ENCODE data around the gene RGS17. TPM values are rescaled to one million over a fixed set of nuclear protein-coding genes. Genes with fewer than 3 reads are reported as not detected.
"Not testable (repeated sequence)": the region's sequence is repeated elsewhere in the genome, so short reads cannot be mapped to it uniquely, and the experiment has no call there.

RGS17 gene
- total RNA-seq, 8 experiments from 2014 or later = 1.2 to 20.0 (median 11.4) TPM

GRCh38 chr6:153111082-153111481, 20.0 kb downstream of the RGS17 start:
- H3K27ac ChIP-seq; H3K4me1 ChIP-seq (replicated peaks in 1 of 2); ATAC-seq (replicated peaks in 6 of 8); H3K4me3 ChIP-seq; in situ Hi-C loops (cut with MboI; ENCODE audit: low pct_unique_long_range_greater_than_20kb in 2 of 9, low sequenced_read_pairs in 9 of 9, unreplicated experiment in 9 of 9): not testable (repeated sequence)
- 0 to 100% (median 84%) methylated on average over 1 to 6 of the region's 9 CpGs; no CpG with 5 or more reads in 6 of the 10 experiments for WGBS, 10 experiments

- 92 to 100% (median 97%) methylated on average over 1 to 9 of the region's 11 CpGs; no CpG with 5 or more reads in 6 of the 10 experiments for WGBS, 10 experiments
- H3K4me1 ChIP-seq (replicated peaks in 1 of 2); in situ Hi-C loops (cut with MboI; ENCODE audit: low pct_unique_long_range_greater_than_20kb in 2 of 9, low sequenced_read_pairs in 9 of 9, unreplicated experiment in 9 of 9); H3K4me3 ChIP-seq; ATAC-seq (replicated peaks in 6 of 8); H3K27ac ChIP-seq: not testable (repeated sequence)
Observed at GRCh38 chr6:153110612-153111011, 20.5 kb downstream of the RGS17 start.

DNA sequence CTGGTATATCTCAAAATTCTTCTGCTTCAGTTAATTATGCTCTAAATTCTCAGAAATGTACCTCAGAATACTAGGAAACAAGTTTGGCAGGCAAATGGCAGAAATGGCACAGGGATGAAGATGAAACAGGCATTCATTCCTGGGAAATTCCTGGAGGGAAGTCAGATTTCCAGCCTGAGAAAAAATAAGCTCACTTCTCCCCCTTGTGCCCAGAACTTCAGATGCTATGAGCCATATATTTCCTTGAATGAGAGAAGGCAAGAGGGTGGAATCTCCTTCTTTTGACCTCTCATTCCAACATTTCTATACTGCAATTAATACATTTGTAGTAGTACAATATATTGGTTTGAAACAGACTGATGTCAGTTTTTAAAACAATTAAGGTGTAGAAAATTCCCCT, 22.8 kb downstream of the RGS17 start:
- H3K4me3 ChIP-seq = no peak overlapping the region
- peak in 3 of 8 experiments; percentile 37 to 39 (median 39) for ATAC-seq (replicated peaks in 6 of 8)
- H3K4me1 ChIP-seq (replicated peaks in 1 of 2) = peaks cover 4 to 6% of the 10 kb centered on the region in 2 donors
- no peak overlapping the region for H3K27ac ChIP-seq
- in situ Hi-C loops (cut with MboI; ENCODE audit: low pct_unique_long_range_greater_than_20kb in 2 of 9, low sequenced_read_pairs in 9 of 9, unreplicated experiment in 9 of 9) = no loop called here

DNA sequence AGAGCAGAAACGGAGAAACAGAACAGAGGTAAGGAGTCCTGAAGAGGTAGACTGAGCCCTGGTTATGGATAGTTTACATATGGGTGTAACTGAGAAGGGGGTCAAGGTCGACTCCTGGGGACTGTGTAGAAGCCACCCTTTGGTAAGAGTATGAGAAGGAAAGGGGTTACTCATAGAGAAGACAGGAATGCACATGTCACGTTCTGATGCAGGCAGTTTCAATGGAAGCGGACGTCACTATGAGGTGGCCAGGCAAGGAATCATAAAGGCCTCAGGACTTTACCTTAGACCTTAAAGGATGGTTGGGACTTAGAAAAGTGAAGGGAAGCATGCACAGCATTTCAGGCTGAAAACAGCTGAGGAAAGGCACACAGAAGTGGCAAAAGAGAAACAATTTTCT, 25.1 kb downstream of the RGS17 start:
- Histone ChIP-seq H3K4me1 (replicated peaks in 1 of 2) (peaks cover 12 to 15% of the 10 kb centered on the region in 2 donors), H3K27ac (no peak overlapping the region), H3K4me3 (no peak overlapping the region)
- WGBS, 10 experiments = 75 to 100% (median 90%) methylated on average over 2 to 4 of the region's 5 CpGs; no CpG with 5 or more reads in 1 of the 10 experiments
- no peak for ATAC-seq (replicated peaks in 6 of 8)
- in situ Hi-C loops (cut with MboI; ENCODE audit: low pct_unique_long_range_greater_than_20kb in 2 of 9, low sequenced_read_pairs in 9 of 9, unreplicated experiment in 9 of 9) = no loop called here

- in situ Hi-C loops (cut with MboI; ENCODE audit: low pct_unique_long_range_greater_than_20kb in 2 of 9, low sequenced_read_pairs in 9 of 9, unreplicated experiment in 9 of 9) = no loop called here
- peaks cover 12 to 15% of the 10 kb centered on the region in 2 donors for H3K4me1 ChIP-seq (replicated peaks in 1 of 2)
- no peak overlapping the region for H3K4me3 ChIP-seq
- no peak overlapping the region for H3K27ac ChIP-seq
- no peak for ATAC-seq (replicated peaks in 6 of 8)
- WGBS, 10 experiments = 57 to 100% (median 84%) methylated on average over 2 to 4 of the region's 4 CpGs
Observed at GRCh38 chr6:153104220-153104619, 26.9 kb downstream of the RGS17 start.

GRCh38 chr6:153103319-153103655, 27.8 kb downstream of the RGS17 start:
- WGBS, 10 experiments = 33 to 94% (median 79%) methylated on average over 2 to 6 of the region's 6 CpGs; no CpG with 5 or more reads in 2 of the 10 experiments
- Histone ChIP-seq H3K4me1 (replicated peaks in 1 of 2) (peaks cover 12 to 15% of the 10 kb centered on the region in 2 donors), H3K4me3 (no peak overlapping the region), H3K27ac (no peak overlapping the region)
- in situ Hi-C loops (cut with MboI; ENCODE audit: low pct_unique_long_range_greater_than_20kb in 2 of 9, low sequenced_read_pairs in 9 of 9, unreplicated experiment in 9 of 9) = no loop called here
- ATAC-seq (replicated peaks in 6 of 8) = peak in 6 of 8 experiments; percentile 32 to 97 (median 60)

DNA sequence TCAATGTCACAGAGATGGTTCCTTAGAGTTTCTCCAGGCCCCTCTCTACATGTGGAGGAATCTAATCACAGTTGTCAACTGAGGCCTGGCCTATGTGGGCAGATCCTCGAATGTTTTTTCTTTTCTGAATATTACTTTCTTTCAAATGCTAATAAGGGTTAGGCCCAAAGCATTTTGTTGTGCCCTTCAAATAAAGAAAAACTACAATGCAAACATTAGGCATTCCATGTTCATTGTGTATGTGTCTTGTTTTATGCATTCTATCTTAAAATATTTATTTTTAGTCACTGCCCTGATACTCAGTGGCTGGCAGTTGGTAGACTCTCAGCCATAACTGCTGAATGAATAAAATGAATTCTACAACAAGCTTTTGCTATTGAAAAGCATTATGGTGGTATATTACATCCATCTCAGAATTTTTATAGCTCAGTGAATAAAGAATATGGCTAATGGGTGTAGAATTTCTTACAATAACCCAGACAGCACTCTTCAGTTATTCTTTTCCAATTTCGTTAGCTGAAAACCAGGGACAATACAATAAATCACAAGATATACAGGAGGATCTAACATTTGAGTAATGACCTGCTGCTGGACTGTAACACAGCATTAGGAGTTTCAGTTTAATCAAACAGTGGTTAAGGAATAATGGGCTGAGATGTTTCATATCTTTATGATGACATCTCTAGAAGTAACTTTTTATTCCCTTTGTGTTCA, 28.3 kb downstream of the RGS17 start:
- peaks cover 12 to 15% of the 10 kb centered on the region in 2 donors for H3K4me1 ChIP-seq (replicated peaks in 1 of 2)
- H3K27ac ChIP-seq = no peak overlapping the region
- peak in 6 of 8 experiments; percentile 21 to 69 (median 50) for ATAC-seq (replicated peaks in 6 of 8)
- 21 to 88% (median 52%) methylated on average over 1 to 2 of the region's 2 CpGs; no CpG with 5 or more reads in 1 of the 10 experiments for WGBS, 10 experiments
- in situ Hi-C loops (cut with MboI; ENCODE audit: low pct_unique_long_range_greater_than_20kb in 2 of 9, low sequenced_read_pairs in 9 of 9, unreplicated experiment in 9 of 9) = no loop called here
- no peak overlapping the region for H3K4me3 ChIP-seq

GRCh38 chr6:153101461-153101860, 29.6 kb downstream of the RGS17 start:
- ATAC-seq (replicated peaks in 6 of 8) = no peak
- Histone ChIP-seq H3K4me3 (no peak overlapping the region), H3K4me1 (replicated peaks in 1 of 2) (peaks cover 12 to 15% of the 10 kb centered on the region in 2 donors), H3K27ac (no peak overlapping the region)
- 88 to 100% (median 100%) methylated on average over 1 to 5 of the region's 5 CpGs; no CpG with 5 or more reads in 2 of the 10 experiments for WGBS, 10 experiments
- in situ Hi-C loops (cut with MboI; ENCODE audit: low pct_unique_long_range_greater_than_20kb in 2 of 9, low sequenced_read_pairs in 9 of 9, unreplicated experiment in 9 of 9) = no loop called here

- Histone ChIP-seq H3K4me3 (no peak overlapping the region), H3K27ac (no peak overlapping the region), H3K4me1 (replicated peaks in 1 of 2) (peaks cover 12 to 15% of the 10 kb centered on the region in 2 donors)
- in situ Hi-C loops (cut with MboI; ENCODE audit: low pct_unique_long_range_greater_than_20kb in 2 of 9, low sequenced_read_pairs in 9 of 9, unreplicated experiment in 9 of 9) = no loop called here
- no peak for ATAC-seq (replicated peaks in 6 of 8)
- 79 to 100% (median 99%) methylated on average over 2 to 3 of the region's 3 CpGs for WGBS, 10 experiments
Observed at GRCh38 chr6:153099636-153100035, 31.4 kb downstream of the RGS17 start.

DNA sequence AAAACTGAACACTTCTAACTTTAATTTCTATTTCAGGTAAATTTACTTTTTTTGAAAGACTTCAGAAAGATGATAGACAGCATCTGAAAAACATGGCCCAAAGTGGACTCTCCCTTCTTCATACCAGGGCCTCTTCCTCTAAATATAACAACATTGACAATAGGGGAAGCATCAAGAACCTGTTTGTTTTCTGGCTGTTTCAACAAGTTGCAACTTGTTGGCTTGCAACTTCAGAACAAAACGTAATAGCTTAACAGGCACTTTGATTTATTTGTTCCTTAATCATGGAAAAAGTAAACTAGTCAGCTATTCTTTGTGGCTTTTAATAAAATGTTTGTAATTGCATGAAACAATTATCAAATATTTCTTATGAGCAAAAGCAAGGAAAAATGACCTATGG, 34.3 kb downstream of the RGS17 start:
- ATAC-seq (replicated peaks in 6 of 8) = no peak
- H3K4me1 ChIP-seq (replicated peaks in 1 of 2) = no peaks in the 10 kb centered on the region
- H3K27ac ChIP-seq = no peak overlapping the region
- no peak overlapping the region for H3K4me3 ChIP-seq
- 25 to 100% (median 67%) methylated on average over 1 of the region's 1 CpG for WGBS, 10 experiments
- in situ Hi-C loops (cut with MboI; ENCODE audit: low pct_unique_long_range_greater_than_20kb in 2 of 9, low sequenced_read_pairs in 9 of 9, unreplicated experiment in 9 of 9) = no loop called here

DNA sequence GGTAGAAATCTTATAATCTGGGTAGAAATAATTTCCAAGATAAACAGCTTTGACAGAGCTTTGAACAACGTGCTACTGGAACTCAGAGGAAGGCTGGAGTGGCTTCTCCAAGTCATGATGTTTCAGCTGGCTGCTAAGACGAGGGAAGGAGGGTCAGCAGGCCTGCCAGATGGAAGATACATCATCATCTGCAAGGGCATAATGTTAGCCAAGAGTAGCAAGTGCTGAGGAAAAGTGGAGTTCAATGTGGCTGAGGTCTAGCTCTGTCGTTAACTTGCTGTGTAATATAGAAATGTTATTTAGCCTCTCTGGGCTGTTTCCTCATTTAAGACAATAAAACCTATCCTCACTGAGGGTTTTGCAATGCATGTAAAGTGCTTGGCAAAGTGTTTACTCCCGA, 35.1 kb downstream of the RGS17 start:
- in situ Hi-C loops (cut with MboI; ENCODE audit: low pct_unique_long_range_greater_than_20kb in 2 of 9, low sequenced_read_pairs in 9 of 9, unreplicated experiment in 9 of 9) = no loop called here
- H3K4me1 ChIP-seq (replicated peaks in 1 of 2) = no peaks in the 10 kb centered on the region
- 20 to 83% (median 69%) methylated on average over 1 to 4 of the region's 4 CpGs; no CpG with 5 or more reads in 1 of the 10 experiments for WGBS, 10 experiments
- H3K27ac ChIP-seq = no peak overlapping the region
- peak in 2 of 8 experiments; percentile 18 to 43 for ATAC-seq (replicated peaks in 6 of 8)
- H3K4me3 ChIP-seq = no peak overlapping the region

DNA sequence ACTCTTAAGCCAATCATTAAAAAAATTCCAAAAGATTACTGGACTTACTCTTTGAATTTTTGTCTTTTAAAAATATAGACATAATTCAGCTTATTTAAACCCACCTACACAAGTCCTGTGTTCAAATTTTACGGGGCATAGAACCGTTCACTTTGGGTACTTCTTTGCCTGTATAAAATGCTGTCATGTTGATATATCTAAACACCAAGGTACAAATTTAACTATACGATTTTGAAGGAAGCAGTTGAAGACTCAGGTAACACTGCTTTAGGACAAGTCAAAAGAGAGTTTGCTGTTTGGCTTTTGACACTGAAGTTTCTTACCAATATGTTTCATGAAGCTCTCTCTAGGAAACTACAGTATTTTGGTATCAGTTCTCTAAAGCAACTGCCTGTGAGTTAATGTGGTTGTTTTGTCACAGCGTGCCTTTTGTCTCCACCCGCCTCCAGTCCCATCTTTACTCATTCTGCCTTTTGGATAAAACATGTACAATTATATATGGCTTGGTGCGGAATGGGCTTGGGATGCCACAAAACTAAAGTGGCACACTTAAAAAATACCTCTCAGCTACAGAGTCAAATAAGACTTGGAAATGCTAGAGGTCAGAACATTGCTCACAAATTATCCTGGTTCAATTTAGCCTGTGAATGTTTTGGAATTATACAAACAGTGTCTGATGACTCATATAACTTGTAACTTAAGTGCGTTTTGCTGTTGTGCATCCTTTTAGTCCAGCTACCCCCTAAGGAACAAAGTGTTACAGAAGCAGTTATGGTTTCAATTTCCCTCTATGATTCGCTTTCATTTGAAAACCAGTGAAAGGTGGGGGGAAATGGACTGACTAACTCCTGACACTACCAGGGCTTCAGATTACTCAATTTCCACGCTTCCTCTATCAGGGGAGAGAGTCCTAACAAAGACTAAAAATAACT, 38.7 kb downstream of the RGS17 start:
- no peaks in the 10 kb centered on the region for H3K4me1 ChIP-seq (replicated peaks in 1 of 2)
- in situ Hi-C loops (cut with MboI; ENCODE audit: low pct_unique_long_range_greater_than_20kb in 2 of 9, low sequenced_read_pairs in 9 of 9, unreplicated experiment in 9 of 9) = no loop called here
- no peak overlapping the region for H3K4me3 ChIP-seq
- peak in 6 of 8 experiments; percentile 22 to 49 (median 31) for ATAC-seq (replicated peaks in 6 of 8)
- H3K27ac ChIP-seq = no peak overlapping the region
- 37 to 98% (median 89%) methylated on average over 2 to 9 of the region's 9 CpGs for WGBS, 10 experiments

- Histone ChIP-seq H3K4me3 (no peak overlapping the region), H3K4me1 (replicated peaks in 1 of 2) (no peaks in the 10 kb centered on the region), H3K27ac (peak overlapping the region in 1 of 2 donors; percentile 54)
- ATAC-seq (replicated peaks in 6 of 8) = peak in 7 of 8 experiments; percentile 67 to 94 (median 91)
- in situ Hi-C loops (cut with MboI; ENCODE audit: low pct_unique_long_range_greater_than_20kb in 2 of 9, low sequenced_read_pairs in 9 of 9, unreplicated experiment in 9 of 9) = no loop called here
- 0 to 100% (median 38%) methylated on average over 1 to 8 of the region's 8 CpGs; no CpG with 5 or more reads in 1 of the 10 experiments for WGBS, 10 experiments
Observed at GRCh38 chr6:153090241-153090930, 40.7 kb downstream of the RGS17 start.
